Lower leg skin (tissue), 3 donors: ENCODE data around the gene CDH22.

Experiments used
- POLR2A ChIP-seq, 2 donors: fragments of 450-650 bp; IDR thresholded peaks; one replicate each; pipeline ENCODE4 v1.6.1; 2016 to 2017; ENCODE audit warnings: antibody characterized with exemption in 2 of 2, mild to moderate bottlenecking in 1 of 2, moderate library complexity in 1 of 2
- TF ChIP-seq, protein P1 (sequence below), 3 donors: fragments of 450-650 bp; IDR thresholded peaks; one replicate each; pipeline ENCODE4 v1.5.1; 2016; ENCODE audit warnings: antibody characterized with exemption in 3 of 3, mild to moderate bottlenecking in 3 of 3, moderate library complexity in 2 of 3

DNA sequence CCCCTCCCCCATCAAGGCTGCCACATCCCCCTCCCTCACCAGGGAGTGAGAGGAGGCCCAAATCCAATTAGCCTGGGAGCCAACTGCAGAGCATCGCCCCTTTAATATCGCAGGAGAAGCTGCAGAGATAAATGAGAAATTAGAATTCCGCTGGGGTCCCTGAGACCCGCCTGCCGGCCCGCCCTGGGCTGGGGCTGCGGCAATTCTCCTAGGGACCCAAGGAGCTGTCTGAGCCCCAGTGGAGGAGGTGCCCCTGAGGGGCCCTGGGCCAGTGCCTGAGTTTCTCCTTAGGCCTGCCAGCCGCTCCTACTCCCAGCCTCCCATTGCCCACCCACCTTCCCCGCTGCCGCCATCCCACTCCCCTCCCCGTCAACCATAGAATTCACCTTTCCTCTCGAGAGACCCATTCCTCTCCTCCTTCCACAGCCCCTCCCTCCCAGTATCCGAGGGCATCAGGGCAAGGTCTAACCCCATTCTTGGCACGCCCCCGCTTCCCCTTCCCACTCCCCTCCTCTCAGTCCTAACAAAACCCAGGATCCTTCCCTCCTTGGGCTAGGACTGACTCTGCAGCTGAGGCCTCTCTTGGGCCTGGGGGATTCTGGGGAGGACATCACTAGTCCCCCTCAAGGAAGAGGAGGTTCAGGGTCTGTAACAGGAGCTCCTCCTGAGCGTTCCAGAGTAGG, 20.0 kb upstream of the CDH22 start:
- TF ChIP-seq, protein P1, sequence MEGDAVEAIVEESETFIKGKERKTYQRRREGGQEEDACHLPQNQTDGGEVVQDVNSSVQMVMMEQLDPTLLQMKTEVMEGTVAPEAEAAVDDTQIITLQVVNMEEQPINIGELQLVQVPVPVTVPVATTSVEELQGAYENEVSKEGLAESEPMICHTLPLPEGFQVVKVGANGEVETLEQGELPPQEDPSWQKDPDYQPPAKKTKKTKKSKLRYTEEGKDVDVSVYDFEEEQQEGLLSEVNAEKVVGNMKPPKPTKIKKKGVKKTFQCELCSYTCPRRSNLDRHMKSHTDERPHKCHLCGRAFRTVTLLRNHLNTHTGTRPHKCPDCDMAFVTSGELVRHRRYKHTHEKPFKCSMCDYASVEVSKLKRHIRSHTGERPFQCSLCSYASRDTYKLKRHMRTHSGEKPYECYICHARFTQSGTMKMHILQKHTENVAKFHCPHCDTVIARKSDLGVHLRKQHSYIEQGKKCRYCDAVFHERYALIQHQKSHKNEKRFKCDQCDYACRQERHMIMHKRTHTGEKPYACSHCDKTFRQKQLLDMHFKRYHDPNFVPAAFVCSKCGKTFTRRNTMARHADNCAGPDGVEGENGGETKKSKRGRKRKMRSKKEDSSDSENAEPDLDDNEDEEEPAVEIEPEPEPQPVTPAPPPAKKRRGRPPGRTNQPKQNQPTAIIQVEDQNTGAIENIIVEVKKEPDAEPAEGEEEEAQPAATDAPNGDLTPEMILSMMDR (IDR thresholded peaks at IDR 0.05): no peak
- TF ChIP-seq POLR2A (IDR thresholded peaks at IDR 0.05): no peak
